ENCODE measurements around the gene AADACL3.
"Not testable (repeated sequence)": the region's sequence is repeated elsewhere in the genome, so short reads cannot be mapped to it uniquely, and the experiment has no call there.

The AADACL3 gene

GRCh38 chr1:12714710-12715475 is 1.0 kb upstream of the AADACL3 start:
- no peak for DNase-seq (ENCODE audit: low read depth)

GRCh38 chr1:12717301-12717838 is 1.5 kb downstream of the AADACL3 start:
- DNase-seq (ENCODE audit: low read depth) = no peak

- no peak for DNase-seq (ENCODE audit: low read depth)
These were observed 6.7 kb downstream of the AADACL3 start for GRCh38 chr1:12722626-12723025.

GRCh38 chr1:12728391-12728790 is 12.5 kb downstream of the AADACL3 start:
- DNase-seq (ENCODE audit: low read depth) = no peak

GRCh38 chr1:12730156-12730555 is 14.2 kb downstream of the AADACL3 start:
- DNase-seq (ENCODE audit: low read depth) = no peak

- DNase-seq (ENCODE audit: low read depth) = not testable (repeated sequence)
These were observed 15.2 kb downstream of the AADACL3 start for GRCh38 chr1:12731084-12731483.

- no peak for DNase-seq (ENCODE audit: low read depth)
These were observed 18.7 kb downstream of the AADACL3 start for GRCh38 chr1:12734651-12735050.

- DNase-seq (ENCODE audit: low read depth) = no peak
These were observed 23.0 kb downstream of the AADACL3 start for GRCh38 chr1:12738934-12739333.

GRCh38 chr1:12739613-12740012 is 23.7 kb downstream of the AADACL3 start:
- DNase-seq (ENCODE audit: low read depth) = no peak

- no peak for DNase-seq (ENCODE audit: low read depth)
These were observed 26.0 kb downstream of the AADACL3 start for GRCh38 chr1:12741946-12742345.

GRCh38 chr1:12745126-12745991 is 29.4 kb downstream of the AADACL3 start:
- DNase-seq (ENCODE audit: low read depth) = no peak

GRCh38 chr1:12745992-12746323 is 30.0 kb downstream of the AADACL3 start, which contains the start of gene CFAP107:
TSS of gene CFAP107 (plus strand) at chr1:12746200. CDS start at chr1:12746431, 231 bp downstream.
- DNase-seq (ENCODE audit: low read depth) = no peak

GRCh38 chr1:12748778-12749355 is 33.0 kb downstream of the AADACL3 start:
- DNase-seq (ENCODE audit: low read depth) = no peak

GRCh38 chr1:12754738-12755137 is 38.8 kb downstream of the AADACL3 start:
- DNase-seq (ENCODE audit: low read depth) = no peak

- DNase-seq (ENCODE audit: low read depth) = no peak
These were observed 40.4 kb downstream of the AADACL3 start for GRCh38 chr1:12756273-12756672.

- DNase-seq (ENCODE audit: low read depth) = no peak
These were observed 41.0 kb downstream of the AADACL3 start for GRCh38 chr1:12756768-12757413.

- DNase-seq (ENCODE audit: low read depth) = no peak
These were observed 41.9 kb downstream of the AADACL3 start for GRCh38 chr1:12757836-12758235.

GRCh38 chr1:12760256-12760795 is 44.4 kb downstream of the AADACL3 start:
- DNase-seq (ENCODE audit: low read depth) = no peak

GRCh38 chr1:12761781-12762180 is 45.9 kb downstream of the AADACL3 start:
- no peak for DNase-seq (ENCODE audit: low read depth)

GRCh38 chr1:12762766-12763165 is 46.9 kb downstream of the AADACL3 start:
- DNase-seq (ENCODE audit: low read depth) = no peak

GRCh38 chr1:12763479-12763878 is 47.6 kb downstream of the AADACL3 start:
- no peak for DNase-seq (ENCODE audit: low read depth)

- no peak for DNase-seq (ENCODE audit: low read depth)
These were observed 48.1 kb downstream of the AADACL3 start for GRCh38 chr1:12764016-12764415.
